SK-N-SH (cell line): ENCODE results near the gene INSYN1.

Experiments
- CTCF ChIP-seq: fragments of 200-600 bp; sonication (generic); IDR thresholded peaks from 2 replicates; pipeline ENCODE4 v1.6.1; 2017; ENCODE audit warnings: antibody characterized with exemption, mild to moderate bottlenecking, moderate library complexity
- EP300 ChIP-seq, 2 experiments: IDR thresholded peaks; 2 replicates each; pipeline versions ENCODE4 v1.4.0 to v1.6.1; 2012; ENCODE audit warnings: borderline replicate concordance in 1 of 2, low read depth in 1 of 2, low read length in 1 of 2
- NRF1 ChIP-seq: IDR thresholded peaks from 2 replicates; pipeline ENCODE4 v1.6.1; 2012; ENCODE audit warnings: low read depth, mild to moderate bottlenecking, low read length
- TF ChIP-seq, protein P1 (sequence below): IDR thresholded peaks from 2 replicates; pipeline ENCODE4 v1.4.0; 2012; ENCODE audit warnings: low read depth

DNA sequence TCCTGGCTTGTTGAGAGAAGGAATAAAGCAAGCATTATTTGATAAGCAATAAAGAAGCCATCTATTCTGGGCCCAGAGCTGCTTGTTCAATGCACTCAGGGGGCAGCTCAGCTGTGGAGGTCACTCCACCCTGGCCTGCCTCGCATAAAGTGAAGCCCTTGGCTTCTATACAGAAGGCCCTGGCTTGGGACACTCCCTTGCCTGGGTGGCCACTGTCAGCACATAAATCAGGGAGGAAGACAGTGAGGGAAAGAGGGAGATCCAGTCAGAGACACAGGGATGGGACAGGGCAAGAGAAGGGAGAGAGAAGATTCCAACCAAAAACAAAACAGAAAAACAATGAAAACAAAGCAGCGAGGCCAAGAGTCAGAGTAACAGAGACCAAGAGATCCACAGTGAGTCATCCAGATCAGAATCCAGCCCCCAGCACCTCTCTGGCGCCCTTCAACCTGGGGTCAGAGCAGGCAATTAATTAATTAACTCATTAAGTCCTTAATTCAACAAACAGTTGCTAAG lies 11.8 kb downstream of the INSYN1 start:
- no peak for TF ChIP-seq NRF1
- TF ChIP-seq EP300 (IDR thresholded peaks at IDR 0.05; ENCODE audit: borderline replicate concordance in 1 of 2, low read depth in 1 of 2, low read length in 1 of 2), result no peak
- TF ChIP-seq, protein P1, sequence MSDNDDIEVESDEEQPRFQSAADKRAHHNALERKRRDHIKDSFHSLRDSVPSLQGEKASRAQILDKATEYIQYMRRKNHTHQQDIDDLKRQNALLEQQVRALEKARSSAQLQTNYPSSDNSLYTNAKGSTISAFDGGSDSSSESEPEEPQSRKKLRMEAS, result no peak
- TF ChIP-seq CTCF, result no peak
